ENCODE measurements around the gene TRABD. TPM values are rescaled to one million over a fixed set of nuclear protein-coding genes. Genes with fewer than 3 reads are reported as not detected.

Gene TRABD
- total and polyA plus RNA-seq, 3 donors from 2014 or later = 23.7 to 45.3 (median 38.7) TPM

- intact Hi-C loops (cut with DNase I; ENCODE audit: low total_unique reads) = no loop called here
- 6 to 11% methylated on average over 27 to 36 of the region's 36 CpGs for WGBS, 2 donors
- peak overlapping the region; percentile 34 to 40 for H3K4me3 ChIP-seq
- no peaks in the 10 kb centered on the region for H3K27me3 ChIP-seq
- no peaks in the 10 kb centered on the region for H3K9me3 ChIP-seq
- no peak for TF ChIP-seq POLR2A (IDR thresholded peaks at IDR 0.05)
- no peak for TF ChIP-seq CTCF (IDR thresholded peaks at IDR 0.05)
- no peak overlapping the region for H3K27ac ChIP-seq
- no peaks in the 10 kb centered on the region for H3K36me3 ChIP-seq (ENCODE audit: low read depth, missing control alignments)
- no peak for DNase-seq
- H3K4me1 ChIP-seq = peaks cover 4% of the 10 kb centered on the region
These were observed 16.4 kb upstream of the TRABD start for GRCh38 chr22:50169181-50169759.

DNA sequence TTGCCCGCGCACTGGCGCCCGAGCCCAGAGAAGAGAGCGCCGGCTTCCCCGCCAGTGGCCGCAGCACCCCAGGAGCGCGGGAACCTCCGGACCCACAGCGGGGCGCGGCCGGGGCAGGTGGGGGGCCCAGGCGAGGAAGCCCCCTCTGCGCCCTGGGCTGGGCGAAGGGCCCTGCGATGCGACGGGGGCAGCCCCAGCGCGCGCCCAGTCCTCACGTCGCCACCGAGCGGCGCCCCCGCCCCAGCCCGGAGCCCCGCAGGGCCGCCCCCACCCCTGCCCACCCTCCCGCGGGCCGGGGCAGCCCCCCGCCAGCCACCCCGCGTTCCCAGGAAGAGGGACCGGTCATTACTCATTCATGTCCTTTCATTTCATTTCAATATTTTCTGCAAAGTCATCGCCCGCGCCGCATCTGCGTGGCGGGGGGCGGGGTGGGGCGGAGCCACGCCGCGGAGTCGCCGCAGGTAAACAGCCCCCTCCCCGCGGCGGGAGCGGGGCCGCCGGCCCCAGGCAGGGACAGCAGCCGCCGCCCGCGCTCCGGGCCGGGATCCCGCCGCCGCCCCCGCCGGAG, 15.9 kb upstream of the TRABD start:
- WGBS, 2 donors = 0% methylated on average over 46 of the region's 70 CpGs; no CpG with 5 or more reads in 1 of the 2 donors
- Histone ChIP-seq H3K36me3 (ENCODE audit: low read depth, missing control alignments) (no peaks in the 10 kb centered on the region), H3K27me3 (no peaks in the 10 kb centered on the region), H3K4me1 (peaks cover 4% of the 10 kb centered on the region), H3K9me3 (no peaks in the 10 kb centered on the region), H3K4me3 (peak overlapping the region; percentile 34 to 40), H3K27ac (no peak overlapping the region)
- no peak for TF ChIP-seq POLR2A (IDR thresholded peaks at IDR 0.05)
- no peak for TF ChIP-seq CTCF (IDR thresholded peaks at IDR 0.05)
- intact Hi-C loops (cut with DNase I; ENCODE audit: low total_unique reads) = no loop called here
- no peak for DNase-seq

DNA sequence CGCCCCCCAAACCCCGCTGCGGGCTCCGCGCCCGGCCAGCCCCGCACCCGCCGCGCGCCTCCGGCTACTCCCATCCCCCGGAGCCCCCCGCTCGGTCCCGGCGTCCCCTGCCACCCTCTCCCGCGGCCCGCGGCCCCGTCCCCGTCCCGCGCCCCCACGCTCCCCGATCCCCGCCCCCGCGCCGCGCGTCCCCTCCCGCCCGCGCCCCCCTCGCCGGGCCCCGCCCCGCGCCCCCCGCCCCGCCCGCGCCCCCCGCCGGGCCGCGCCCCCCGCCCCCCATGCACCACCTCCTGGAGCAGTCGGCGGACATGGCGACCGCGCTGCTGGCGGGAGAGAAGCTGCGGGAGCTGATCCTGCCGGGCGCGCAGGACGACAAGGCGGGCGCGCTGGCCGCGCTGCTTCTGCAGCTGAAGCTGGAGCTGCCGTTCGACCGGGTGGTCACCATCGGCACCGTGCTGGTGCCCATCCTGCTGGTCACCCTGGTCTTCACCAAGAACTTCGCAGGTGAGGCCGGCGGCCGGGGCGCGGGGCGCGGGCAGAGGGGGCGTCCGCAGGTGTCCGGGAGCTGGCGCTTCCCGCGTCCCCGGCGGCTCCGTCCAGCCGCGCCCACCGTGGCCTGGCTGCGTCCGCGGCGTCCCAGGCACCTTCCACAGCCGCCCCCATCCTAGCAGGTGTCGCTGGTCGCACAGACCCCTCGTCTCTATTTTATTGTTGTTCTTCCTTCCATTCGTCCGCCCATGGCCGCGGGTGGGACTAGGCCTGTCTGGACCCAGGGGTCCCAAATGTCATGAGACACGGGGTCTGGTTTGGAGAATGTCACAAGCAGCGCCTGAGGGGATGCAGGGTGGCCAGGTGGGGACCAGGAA, 15.0 kb upstream of the TRABD start, which contains the start of gene PANX2:
PANX2 (plus strand) TSS at position 279 of the 866 bp plus-strand sequence; CDS start at position 279, 0 bp downstream.
- Histone ChIP-seq H3K4me3 (peak within 1 kb of the TSS; percentile 36 to 40), H3K27me3 (no peaks in the 10 kb centered on the region), H3K4me1 (peaks cover 4% of the 10 kb centered on the region), H3K27ac (no peak within 1 kb of the TSS), H3K9me3 (no peaks in the 10 kb centered on the region), H3K36me3 (ENCODE audit: low read depth, missing control alignments) (no peaks in the 10 kb centered on the region)
- intact Hi-C loops (cut with DNase I; ENCODE audit: low total_unique reads) = no loop called here
- WGBS, 2 donors = 18 to 46% methylated on average over 6 to 39 of the region's 105 CpGs
- TF ChIP-seq CTCF (IDR thresholded peaks at IDR 0.05) = no peak
- no peak for TF ChIP-seq POLR2A (IDR thresholded peaks at IDR 0.05)
- DNase-seq = no peak

- DNase-seq = no peak
- WGBS, 2 donors = 48 to 74% methylated on average over 8 to 15 of the region's 15 CpGs
- intact Hi-C loops (cut with DNase I; ENCODE audit: low total_unique reads) = no loop called here
- Histone ChIP-seq H3K27me3 (no peaks in the 10 kb centered on the region), H3K4me3 (peak overlapping the region in 1 of 2 donors; percentile 36), H3K9me3 (no peaks in the 10 kb centered on the region), H3K4me1 (peaks cover 4% of the 10 kb centered on the region), H3K36me3 (ENCODE audit: low read depth, missing control alignments) (no peaks in the 10 kb centered on the region), H3K27ac (no peak overlapping the region)
- TF ChIP-seq POLR2A (IDR thresholded peaks at IDR 0.05) (no peak), CTCF (IDR thresholded peaks at IDR 0.05) (no peak)
These were observed 14.3 kb upstream of the TRABD start for GRCh38 chr22:50171319-50171964.

Data from testis (tissue), 3 donors.